Muscle layer of colon (tissue), 2 donors: ENCODE data around the gene FGF12.

Source experiments
- H3K27ac ChIP-seq: one replicate; pipeline ENCODE4 v1.7.0; 2013; ENCODE audit warnings: low read depth, mild to moderate bottlenecking, low read length, moderate library complexity
- H3K27me3 ChIP-seq, 2 donors: one replicate each; pipeline ENCODE4 v1.7.0; 2013; ENCODE audit warnings: low read length in 2 of 2, mild to moderate bottlenecking in 2 of 2; ENCODE audit not compliant: insufficient read depth in 2 of 2, control insufficient read depth in 1 of 2
- H3K36me3 ChIP-seq: one replicate; pipeline ENCODE4 v1.7.0; 2013; ENCODE audit warnings: mild to moderate bottlenecking, low read length; ENCODE audit not compliant: insufficient read depth
- H3K4me1 ChIP-seq: one replicate; pipeline ENCODE4 v1.7.0; 2013; ENCODE audit warnings: mild to moderate bottlenecking, low read length; ENCODE audit not compliant: insufficient read depth
- H3K4me3 ChIP-seq, 2 donors: one replicate each; pipeline ENCODE4 v1.7.0; 2013; ENCODE audit warnings: low read length in 2 of 2, low read depth in 1 of 2, mild to moderate bottlenecking in 1 of 2, moderate library complexity in 1 of 2
- H3K9ac ChIP-seq: one replicate; pipeline ENCODE4 v1.7.0; 2013; ENCODE audit warnings: low read length
- H3K9me3 ChIP-seq: one replicate; pipeline ENCODE4 v1.7.0; 2013; ENCODE audit warnings: mild to moderate bottlenecking, low read length
- donor health status: abdominal sarcoma.
- donor health status: Adenocarcinoma of cecum.

Gene FGF12

GRCh38 chr3:192434186-192434585 is 293.2 kb downstream of the FGF12 start:
- H3K36me3 ChIP-seq, result no peaks in the 10 kb centered on the region
- H3K4me3 ChIP-seq, result no peak overlapping the region
- no peaks in the 10 kb centered on the region for H3K27me3 ChIP-seq
- H3K9ac ChIP-seq, result no peak overlapping the region
- H3K9me3 ChIP-seq, result no peaks in the 10 kb centered on the region
- no peaks in the 10 kb centered on the region for H3K4me1 ChIP-seq
- H3K27ac ChIP-seq, result no peak overlapping the region

GRCh38 chr3:192433704-192434103 is 293.6 kb downstream of the FGF12 start:
- no peaks in the 10 kb centered on the region for H3K27me3 ChIP-seq
- no peak overlapping the region for H3K27ac ChIP-seq
- no peaks in the 10 kb centered on the region for H3K36me3 ChIP-seq
- H3K9me3 ChIP-seq, result no peaks in the 10 kb centered on the region
- H3K9ac ChIP-seq, result no peak overlapping the region
- H3K4me3 ChIP-seq, result no peak overlapping the region
- H3K4me1 ChIP-seq, result no peaks in the 10 kb centered on the region

- no peak overlapping the region for H3K4me3 ChIP-seq
- H3K9me3 ChIP-seq, result no peaks in the 10 kb centered on the region
- H3K4me1 ChIP-seq, result no peaks in the 10 kb centered on the region
- no peak overlapping the region for H3K9ac ChIP-seq
- H3K27me3 ChIP-seq, result no peaks in the 10 kb centered on the region
- no peaks in the 10 kb centered on the region for H3K36me3 ChIP-seq
- no peak overlapping the region for H3K27ac ChIP-seq
Measured at GRCh38 chr3:192422997-192423342, 304.4 kb downstream of the FGF12 start.

GRCh38 chr3:192422321-192422996 is 304.9 kb downstream of the FGF12 start:
- H3K36me3 ChIP-seq, result no peaks in the 10 kb centered on the region
- no peak overlapping the region for H3K4me3 ChIP-seq
- H3K9ac ChIP-seq, result no peak overlapping the region
- H3K27me3 ChIP-seq, result no peaks in the 10 kb centered on the region
- H3K27ac ChIP-seq, result no peak overlapping the region
- H3K4me1 ChIP-seq, result no peaks in the 10 kb centered on the region
- no peaks in the 10 kb centered on the region for H3K9me3 ChIP-seq

- Histone ChIP-seq H3K9ac (no peak overlapping the region), H3K9me3 (no peaks in the 10 kb centered on the region), H3K4me1 (no peaks in the 10 kb centered on the region), H3K27ac (no peak overlapping the region), H3K27me3 (no peaks in the 10 kb centered on the region), H3K36me3 (no peaks in the 10 kb centered on the region), H3K4me3 (no peak overlapping the region)
Measured at GRCh38 chr3:192419312-192419711, 308.0 kb downstream of the FGF12 start.

- no peaks in the 10 kb centered on the region for H3K4me1 ChIP-seq
- no peaks in the 10 kb centered on the region for H3K27me3 ChIP-seq
- H3K27ac ChIP-seq, result no peak overlapping the region
- H3K9ac ChIP-seq, result no peak overlapping the region
- H3K36me3 ChIP-seq, result no peaks in the 10 kb centered on the region
- no peak overlapping the region for H3K4me3 ChIP-seq
- H3K9me3 ChIP-seq, result no peaks in the 10 kb centered on the region
Measured at GRCh38 chr3:192417559-192418055, 309.7 kb downstream of the FGF12 start.

- Histone ChIP-seq H3K4me1 (no peaks in the 10 kb centered on the region), H3K27me3 (no peaks in the 10 kb centered on the region), H3K9ac (no peak overlapping the region), H3K27ac (no peak overlapping the region), H3K9me3 (no peaks in the 10 kb centered on the region), H3K36me3 (no peaks in the 10 kb centered on the region), H3K4me3 (no peak overlapping the region)
Measured at GRCh38 chr3:192417017-192417416, 310.3 kb downstream of the FGF12 start.

- Histone ChIP-seq H3K27me3 (peaks cover 0 to 11% of the 10 kb centered on the region in 2 donors), H3K4me1 (no peaks in the 10 kb centered on the region), H3K4me3 (no peak overlapping the region), H3K36me3 (no peaks in the 10 kb centered on the region), H3K9ac (no peak overlapping the region), H3K9me3 (no peaks in the 10 kb centered on the region), H3K27ac (no peak overlapping the region)
Measured at GRCh38 chr3:192413461-192413860, 313.9 kb downstream of the FGF12 start.

- no peak overlapping the region for H3K27ac ChIP-seq
Measured at GRCh38 chr3:192410684-192410960, 316.7 kb downstream of the FGF12 start.

GRCh38 chr3:192409838-192410683 is 317.3 kb downstream of the FGF12 start:
- no peaks in the 10 kb centered on the region for H3K9me3 ChIP-seq
- H3K9ac ChIP-seq, result no peak overlapping the region
- peaks cover 0 to 12% of the 10 kb centered on the region in 2 donors for H3K27me3 ChIP-seq
- peak overlapping the region; percentile 18 to 44 for H3K4me3 ChIP-seq
- no peaks in the 10 kb centered on the region for H3K36me3 ChIP-seq
- H3K27ac ChIP-seq, result no peak overlapping the region
- no peaks in the 10 kb centered on the region for H3K4me1 ChIP-seq

More at GRCh38 chr3:192410684-192410960, 316.7 kb downstream of the FGF12 start:
- Histone ChIP-seq H3K27me3 (peaks cover 0 to 12% of the 10 kb centered on the region in 2 donors), H3K36me3 (no peaks in the 10 kb centered on the region), H3K4me1 (no peaks in the 10 kb centered on the region), H3K9me3 (no peaks in the 10 kb centered on the region), H3K4me3 (no peak overlapping the region), H3K9ac (no peak overlapping the region)

- Histone ChIP-seq H3K27me3 (peaks cover 0 to 12% of the 10 kb centered on the region in 2 donors), H3K4me1 (no peaks in the 10 kb centered on the region), H3K9me3 (no peaks in the 10 kb centered on the region), H3K27ac (no peak overlapping the region), H3K36me3 (no peaks in the 10 kb centered on the region), H3K9ac (no peak overlapping the region), H3K4me3 (peak overlapping the region; percentile 24 to 44)
Measured at GRCh38 chr3:192409201-192409837, 318.0 kb downstream of the FGF12 start.
